ENCODE results near the gene CEP135. TPM values are rescaled to one million over a fixed set of nuclear protein-coding genes. Genes with fewer than 3 reads are reported as not detected.

CEP135 gene
- total and polyA plus RNA-seq, 2 donors (not counting 1 experiment from before 2014, with no cell fraction given): 6.4 to 41.0 TPM

DNA sequence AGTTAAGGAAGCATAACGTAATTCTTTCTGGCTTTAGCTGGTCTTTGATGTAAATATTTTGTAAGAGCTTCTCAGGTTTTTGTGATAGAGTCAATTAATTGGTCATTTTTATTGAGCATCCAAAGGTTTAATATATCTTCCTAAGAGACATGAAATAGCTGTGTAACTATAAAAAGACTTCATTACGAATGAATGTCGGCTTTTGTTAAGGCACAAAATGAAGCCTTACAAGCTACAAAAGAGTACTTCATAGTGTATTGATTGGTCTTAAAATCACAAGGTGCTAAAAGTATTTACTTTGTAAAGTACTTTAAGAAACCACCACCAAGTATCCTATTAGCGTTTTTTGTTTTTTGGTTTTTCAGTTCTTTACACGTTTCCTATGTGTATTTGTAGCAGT lies 104.2 kb downstream of the CEP135 start:
- no peaks in the 10 kb centered on the region for H3K79me2 ChIP-seq (ENCODE audit: control insufficient read depth, insufficient read depth, low read length)
- no peak overlapping the region for H3K27ac Mint-ChIP-seq
- no peaks in the 10 kb centered on the region for H3K36me3 ChIP-seq (replicated peaks in 1 of 2; ENCODE audit: control extremely low read depth in 1 of 2, control insufficient read depth in 1 of 2, extremely low read depth in 1 of 2, insufficient read depth in 2 of 2, low read length in 1 of 2)
- no peaks in the 10 kb centered on the region for H4K20me1 ChIP-seq (ENCODE audit: control insufficient read depth, insufficient read depth, low read length, poor library complexity, severe bottlenecking)
- H3K4me2 ChIP-seq (replicated peaks; ENCODE audit: low read depth, low read length, poor library complexity, severe bottlenecking): no peak overlapping the region
- CTCF ChIA-PET: no interaction called here
- no peak overlapping the region for H3K9ac ChIP-seq (ENCODE audit: low read length)
- H3K27me3 ChIP-seq (replicated peaks in 1 of 4; ENCODE audit: control extremely low read depth in 1 of 4, control insufficient read depth in 3 of 4, insufficient read depth in 4 of 4, low read length in 3 of 4): peaks cover 0 to 20% (median 11%) of the 10 kb centered on the region in 4 experiments
- H3K4me1 Mint-ChIP-seq: peaks cover 13% of the 10 kb centered on the region
- peaks cover 15 to 17% of the 10 kb centered on the region in 2 donors for H3K4me1 ChIP-seq (ENCODE audit: control insufficient read depth in 2 of 2, insufficient read depth in 2 of 2, low read length in 2 of 2)
- DNase-seq (no peak), ATAC-seq (ENCODE audit: low read depth) (no peak)
- no peak overlapping the region for H2AFZ ChIP-seq (ENCODE audit: insufficient read depth, low read depth, low read length, poor library complexity, severe bottlenecking)
- intact Hi-C loops (cut with micrococcal nuclease): no loop called here
- TF ChIP-seq EZH2 (IDR thresholded peaks at IDR 0.05; ENCODE audit: borderline replicate concordance, insufficient read depth, low read depth, low read length, poor library complexity, severe bottlenecking) (no peak), CTCF (IDR thresholded peaks at IDR 0.05) (no peak)
- H3K9me3 ChIP-seq (ENCODE audit: control extremely low read depth in 1 of 3, control insufficient read depth in 2 of 3, insufficient read depth in 1 of 3, low read length in 2 of 3): no peaks in the 10 kb centered on the region
- peaks cover 35% of the 10 kb centered on the region for H3K27me3 Mint-ChIP-seq
- WGBS (ENCODE audit: insufficient coverage): no CpG with 5 or more reads among the region's 5 CpGs
- H3K9me3 Mint-ChIP-seq (ENCODE audit: insufficient read depth): no peaks in the 10 kb centered on the region
- no peak overlapping the region for H3K4me3 Mint-ChIP-seq
- POLR2A ChIA-PET: no interaction called here
- no peak overlapping the region for H3K27ac ChIP-seq (ENCODE audit: low read length in 2 of 2)
- no peak overlapping the region for H3K4me3 ChIP-seq (ENCODE audit: control extremely low read depth in 1 of 5, extremely low read depth in 1 of 5, insufficient read depth in 1 of 5, low read depth in 2 of 5, low read length in 4 of 5)

- no peak overlapping the region for H3K9ac ChIP-seq (ENCODE audit: low read length)
- no peaks in the 10 kb centered on the region for H3K4me1 Mint-ChIP-seq
- no peak overlapping the region for H3K4me3 ChIP-seq (ENCODE audit: control extremely low read depth in 1 of 5, extremely low read depth in 1 of 5, insufficient read depth in 1 of 5, low read depth in 2 of 5, low read length in 4 of 5)
- TF ChIP-seq EZH2 (IDR thresholded peaks at IDR 0.05; ENCODE audit: borderline replicate concordance, insufficient read depth, low read depth, low read length, poor library complexity, severe bottlenecking) (no peak), CTCF (IDR thresholded peaks at IDR 0.05) (no peak)
- H3K79me2 ChIP-seq (ENCODE audit: control insufficient read depth, insufficient read depth, low read length): no peaks in the 10 kb centered on the region
- ATAC-seq (ENCODE audit: low read depth) (no peak), DNase-seq (no peak)
- peaks cover 0 to 4% of the 10 kb centered on the region in 2 donors for H3K4me1 ChIP-seq (ENCODE audit: control insufficient read depth in 2 of 2, insufficient read depth in 2 of 2, low read length in 2 of 2)
- no peaks in the 10 kb centered on the region for H3K36me3 ChIP-seq (replicated peaks in 1 of 2; ENCODE audit: control extremely low read depth in 1 of 2, control insufficient read depth in 1 of 2, extremely low read depth in 1 of 2, insufficient read depth in 2 of 2, low read length in 1 of 2)
- no peak overlapping the region for H3K27ac ChIP-seq (ENCODE audit: low read length in 2 of 2)
- H3K27me3 Mint-ChIP-seq: peaks cover 26% of the 10 kb centered on the region
- no peak overlapping the region for H3K4me2 ChIP-seq (replicated peaks; ENCODE audit: low read depth, low read length, poor library complexity, severe bottlenecking)
- no peak overlapping the region for H3K27ac Mint-ChIP-seq
- no peak overlapping the region for H3K4me3 Mint-ChIP-seq
- H3K27me3 ChIP-seq (replicated peaks in 1 of 4; ENCODE audit: control extremely low read depth in 1 of 4, control insufficient read depth in 3 of 4, insufficient read depth in 4 of 4, low read length in 3 of 4): peaks cover 0 to 15% (median 6%) of the 10 kb centered on the region in 4 experiments
- no peak overlapping the region for H2AFZ ChIP-seq (ENCODE audit: insufficient read depth, low read depth, low read length, poor library complexity, severe bottlenecking)
- no peaks in the 10 kb centered on the region for H4K20me1 ChIP-seq (ENCODE audit: control insufficient read depth, insufficient read depth, low read length, poor library complexity, severe bottlenecking)
- 100% methylated on average over 1 of the region's 8 CpGs for WGBS (ENCODE audit: insufficient coverage)
- CTCF ChIA-PET: no interaction called here
- H3K9me3 Mint-ChIP-seq (ENCODE audit: insufficient read depth): no peaks in the 10 kb centered on the region
- POLR2A ChIA-PET: no interaction called here
- H3K9me3 ChIP-seq (ENCODE audit: control extremely low read depth in 1 of 3, control insufficient read depth in 2 of 3, insufficient read depth in 1 of 3, low read length in 2 of 3): no peaks in the 10 kb centered on the region
- intact Hi-C loops (cut with micrococcal nuclease): no loop called here
Observed at GRCh38 chr4:56055027-56055977, 106.6 kb downstream of the CEP135 start.
